Endothelial cell (in vitro differentiated cells): ENCODE data around the gene CPAMD8. TPM values are rescaled to one million over a fixed set of nuclear protein-coding genes. Genes with fewer than 3 reads are reported as not detected.

Experiments
- DNase-seq: peaks from one replicate; pipeline ENCODE4 v3.0.0; 2021; ENCODE audit warnings: low spot score
- H3K27ac Mint-ChIP-seq: one replicate; pipeline ENCODE4 v1.8.0; 2021; ENCODE audit warnings: mixed read lengths, inconsistent platforms; ENCODE audit not compliant: unreplicated experiment
- H3K27me3 Mint-ChIP-seq: one replicate; pipeline ENCODE4 v1.8.0; 2021; ENCODE audit warnings: mild to moderate bottlenecking, moderate library complexity, mixed read lengths, inconsistent platforms; ENCODE audit not compliant: unreplicated experiment
- H3K36me3 Mint-ChIP-seq: one replicate; pipeline ENCODE4 v1.8.0; 2021; ENCODE audit warnings: mild to moderate bottlenecking, low read depth, mixed read lengths, inconsistent platforms; ENCODE audit not compliant: unreplicated experiment
- H3K4me1 Mint-ChIP-seq: one replicate; pipeline ENCODE4 v1.8.0; 2021; ENCODE audit warnings: mild to moderate bottlenecking, mixed read lengths, inconsistent platforms; ENCODE audit not compliant: unreplicated experiment
- H3K4me3 Mint-ChIP-seq: one replicate; pipeline ENCODE4 v1.8.0; 2021; ENCODE audit warnings: mild to moderate bottlenecking, mixed read lengths, inconsistent platforms; ENCODE audit not compliant: unreplicated experiment
- H3K9me3 Mint-ChIP-seq: one replicate; pipeline ENCODE4 v1.8.0; 2021; ENCODE audit warnings: mixed read lengths, inconsistent platforms; ENCODE audit not compliant: unreplicated experiment
- CTCF ChIP-seq: fragments of 200-600 bp; sonication (generic); IDR thresholded peaks from one replicate; pipeline ENCODE4 v1.5.0; 2021; ENCODE audit warnings: antibody characterized with exemption; ENCODE audit not compliant: unreplicated experiment
- long read RNA-seq: library from polyadenylated mRNA; unstranded; transcript quantifications from one replicate; pipeline ENCODE4 v2.0.0, GENCODE V29; 2020; ENCODE audit not compliant: unreplicated experiment
- total RNA-seq: library from RNA; stranded (reverse); fragmentation: NEBNext Ultra II Directional; extraction: Animal tissue kit (Norgen Biotek cat#: 25700); gene quantifications from one replicate; pipeline ENCODE4 v1.2.1, GENCODE V29; 2021; ENCODE audit not compliant: unreplicated experiment

The CPAMD8 gene
- total RNA-seq = 4.8 TPM
- long read RNA-seq, partial matches to known transcripts = 0 of 2 reads
- long read RNA-seq, other reads (novel, unspliced or antisense) = 1 of 2 reads

DNA sequence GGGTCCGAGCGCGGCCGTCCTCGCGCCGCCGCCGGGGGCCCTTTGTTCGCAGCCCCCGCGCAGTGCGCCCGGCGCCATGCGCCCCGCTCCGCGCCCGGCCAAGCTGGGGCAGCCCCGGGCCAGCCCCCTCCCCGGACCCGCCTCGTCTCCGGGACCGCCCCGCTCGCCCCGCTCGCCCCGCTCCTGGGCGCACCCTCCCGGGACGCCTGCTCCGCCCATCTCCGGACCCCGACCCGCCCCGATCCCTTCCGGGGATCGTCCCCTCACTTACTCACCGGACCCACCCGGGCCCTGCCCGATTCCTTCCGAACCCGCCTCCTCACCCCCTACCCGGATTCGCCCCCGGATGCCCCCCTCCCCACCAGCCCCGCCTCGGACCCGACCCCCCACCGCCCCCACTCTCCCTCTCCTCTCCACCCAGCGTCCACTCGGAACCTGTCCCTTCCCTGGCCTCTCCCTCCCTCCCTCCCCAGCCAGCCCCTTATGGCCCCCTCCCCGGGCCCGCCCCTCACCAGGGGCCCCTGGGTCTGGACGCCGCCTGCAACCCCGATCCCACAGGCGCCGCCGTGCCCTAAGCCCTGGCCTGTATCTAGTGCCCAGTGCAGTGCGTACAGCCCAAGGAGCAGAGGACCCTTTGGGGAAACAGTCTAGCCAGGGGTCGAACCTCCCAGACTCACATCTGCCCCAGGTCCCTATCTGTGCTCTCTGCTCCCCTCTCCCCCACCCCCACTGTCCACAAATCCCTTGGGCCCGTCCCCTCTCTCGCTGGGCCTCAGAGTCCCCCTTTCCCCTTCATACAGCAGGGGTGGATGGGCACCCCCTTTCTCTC, at the start of gene CPAMD8:
CPAMD8 (minus strand) TSS at position 105 of the 829 bp plus-strand sequence. CDS start 168 bp downstream, outside the sequence.
- peaks cover 15% of the 10 kb centered on the region for H3K36me3 Mint-ChIP-seq
- DNase-seq = no peak
- peaks cover 18% of the 10 kb centered on the region for H3K27me3 Mint-ChIP-seq
- peaks cover 5% of the 10 kb centered on the region for H3K4me1 Mint-ChIP-seq
- H3K4me3 Mint-ChIP-seq = peak within 1 kb of the TSS; percentile 86
- peaks cover 9% of the 10 kb centered on the region for H3K9me3 Mint-ChIP-seq
- no peak within 1 kb of the TSS for H3K27ac Mint-ChIP-seq
- no peak for TF ChIP-seq CTCF

GRCh38 chr19:17075864-17076542, 49.4 kb upstream of the CPAMD8 start:
- peak overlapping the region; percentile 98 for H3K4me3 Mint-ChIP-seq
- peaks cover 2% of the 10 kb centered on the region for H3K27me3 Mint-ChIP-seq
- no peaks in the 10 kb centered on the region for H3K9me3 Mint-ChIP-seq
- H3K4me1 Mint-ChIP-seq = peaks cover 26% of the 10 kb centered on the region
- H3K36me3 Mint-ChIP-seq = peaks cover 6% of the 10 kb centered on the region
- DNase-seq = no peak
- TF ChIP-seq CTCF = no peak
- H3K27ac Mint-ChIP-seq = peak overlapping the region; percentile 88

DNA sequence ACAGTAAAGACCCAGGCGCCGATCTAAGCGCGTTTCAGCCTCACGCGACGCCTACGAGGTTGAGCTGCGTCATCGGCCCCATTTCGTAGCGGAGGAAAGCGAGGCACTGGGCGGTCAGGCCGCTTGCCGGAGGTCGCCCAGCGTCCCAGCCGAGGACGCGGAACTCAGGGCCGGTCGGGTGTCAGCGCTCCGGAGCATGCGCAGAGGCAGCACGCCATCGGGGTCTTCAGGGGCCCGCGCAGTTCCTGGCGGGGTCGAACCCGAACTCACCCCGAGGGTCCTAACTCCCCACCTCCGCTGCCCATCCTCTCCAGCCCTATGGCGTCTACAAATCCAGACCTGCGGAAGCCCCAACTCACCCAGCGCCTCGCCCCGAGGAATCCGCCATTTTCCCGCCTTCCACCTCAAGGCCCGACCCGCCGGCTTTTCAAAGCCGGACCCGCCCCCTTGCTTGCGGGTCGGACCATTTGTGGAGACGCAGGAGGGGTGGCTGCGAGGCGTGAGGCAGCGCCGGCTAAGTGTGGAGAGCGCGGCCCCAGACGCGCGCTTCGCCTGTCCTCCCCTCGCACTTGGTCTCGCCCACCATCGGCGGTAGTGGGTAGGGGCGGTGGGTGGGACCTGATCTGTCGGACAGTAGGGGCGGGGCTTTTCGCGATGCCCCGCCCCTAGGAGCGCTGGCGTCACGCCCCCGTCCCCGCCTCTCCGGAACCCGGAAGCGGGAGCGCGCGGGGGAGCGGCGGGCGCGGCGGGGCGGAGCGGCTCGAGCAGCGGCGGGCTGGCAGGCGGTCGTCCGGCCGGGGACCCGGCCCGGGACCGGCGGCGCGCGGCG, 48.6 kb upstream of the CPAMD8 start, which contains the start of the genes HAUS8 and MYO9B:
HAUS8 (minus strand) TSS at position 418 of the 829 bp plus-strand sequence; CDS start at position 388, 30 bp downstream.
MYO9B (plus strand) TSS at position 743 of the 829 bp plus-strand sequence. CDS start 25,941 bp downstream, outside the sequence.
- no peak for TF ChIP-seq CTCF
- Mint-ChIP-seq H3K4me1 (peaks cover 30% of the 10 kb centered on the region), H3K27ac (peak within 1 kb of the TSS; percentile 88), H3K4me3 (peak within 1 kb of the TSS; percentile 98), H3K27me3 (peaks cover 5% of the 10 kb centered on the region), H3K9me3 (no peaks in the 10 kb centered on the region), H3K36me3 (peaks cover 9% of the 10 kb centered on the region)
- peak; percentile 100 for DNase-seq

DNA sequence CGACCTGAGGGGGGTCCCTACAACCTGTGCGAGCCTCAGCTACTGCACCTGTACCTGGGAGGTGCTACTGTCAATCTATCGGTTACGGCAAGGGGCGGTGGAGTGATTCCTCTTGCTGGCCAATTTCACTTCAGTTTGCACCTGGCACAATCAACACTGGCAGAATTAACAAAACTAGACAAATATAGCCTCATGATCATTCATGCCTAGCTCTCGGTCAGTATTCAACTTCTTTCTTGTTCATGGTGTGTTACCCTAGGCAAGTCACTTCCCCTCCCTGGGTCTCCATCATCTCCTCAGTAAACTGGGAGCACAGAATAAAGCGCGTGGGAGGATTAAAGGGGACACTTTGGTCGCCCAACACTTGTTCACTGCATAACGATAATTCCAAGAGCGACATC, 48.0 kb upstream of the CPAMD8 start:
- TF ChIP-seq CTCF = no peak

More for the DNA sequence above, 48.0 kb upstream of the CPAMD8 start:
- peaks cover 36% of the 10 kb centered on the region for H3K4me1 Mint-ChIP-seq
- H3K27me3 Mint-ChIP-seq = peaks cover 5% of the 10 kb centered on the region
- peak overlapping the region; percentile 84 for H3K27ac Mint-ChIP-seq
- peak overlapping the region; percentile 95 for H3K4me3 Mint-ChIP-seq
- no peak for DNase-seq
- H3K36me3 Mint-ChIP-seq = peaks cover 9% of the 10 kb centered on the region
- H3K9me3 Mint-ChIP-seq = no peaks in the 10 kb centered on the region
